Measurements from ENCODE around the gene TSPAN1.
A peak's percentile ranks its signal among the peaks of the same experiment; 100 is the strongest.

TSPAN1 gene

GRCh38 chr1:46197964-46198811 is 23.3 kb downstream of the TSPAN1 start, which contains the start of gene POMGNT1:
Gene POMGNT1, minus strand, starts transcription at chr1:46198434. Its CDS starts 613 bp downstream, at chr1:46197821.
- DNase-seq (ENCODE audit: extremely low read depth, low read depth): no peak
- TF ChIP-seq CTCF (IDR thresholded peaks at IDR 0.05; ENCODE audit: low read depth, low read length, missing control alignments): no peak
- peak within 1 kb of the TSS; percentile 65 for H3K4me3 ChIP-seq (replicated peaks; ENCODE audit: low read depth, low read length)

- no peak for DNase-seq (ENCODE audit: extremely low read depth, low read depth)
- no peak overlapping the region for H3K4me3 ChIP-seq (replicated peaks; ENCODE audit: low read depth, low read length)
- TF ChIP-seq CTCF (IDR thresholded peaks at IDR 0.05; ENCODE audit: low read depth, low read length, missing control alignments): no peak
Observed at GRCh38 chr1:46199233-46199749, 24.4 kb downstream of the TSPAN1 start.

DNA sequence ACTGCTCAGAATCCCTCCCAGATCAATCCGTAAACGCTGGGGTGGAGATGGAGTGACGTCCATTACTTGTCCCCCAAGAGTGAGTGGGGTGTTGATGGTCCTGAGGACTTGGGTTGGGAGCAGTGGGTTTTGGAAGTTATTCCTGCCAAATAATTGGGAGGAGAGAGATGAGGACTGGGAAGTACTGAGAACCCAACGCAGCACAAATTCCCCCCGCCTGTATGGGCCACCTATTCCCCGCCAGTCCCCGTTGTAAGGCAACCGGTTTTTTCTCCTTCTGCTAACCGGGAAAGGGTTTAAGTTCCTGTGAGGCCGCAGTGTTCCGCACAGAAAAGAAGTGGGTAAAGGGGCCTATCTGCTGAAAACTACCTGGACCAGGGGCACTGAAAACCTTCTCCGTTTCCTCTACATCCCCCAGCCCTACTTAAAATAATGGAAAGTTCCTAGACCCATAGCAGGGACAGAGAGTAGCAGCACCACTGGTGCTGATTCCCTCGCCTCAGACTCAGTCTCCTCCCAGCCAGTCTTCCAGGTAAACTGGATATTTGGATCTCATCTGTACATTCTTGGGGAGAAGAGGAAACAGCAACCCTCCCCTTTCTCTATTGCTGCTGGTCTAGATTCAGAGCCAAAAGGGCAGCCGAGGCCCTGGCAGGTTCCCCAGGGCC is 29.0 kb downstream of the TSPAN1 start:
- no peak for DNase-seq (ENCODE audit: extremely low read depth, low read depth)
- TF ChIP-seq CTCF (IDR thresholded peaks at IDR 0.05; ENCODE audit: low read depth, low read length, missing control alignments): no peak
- H3K4me3 ChIP-seq (replicated peaks; ENCODE audit: low read depth, low read length): peak overlapping the region; percentile 84

DNA sequence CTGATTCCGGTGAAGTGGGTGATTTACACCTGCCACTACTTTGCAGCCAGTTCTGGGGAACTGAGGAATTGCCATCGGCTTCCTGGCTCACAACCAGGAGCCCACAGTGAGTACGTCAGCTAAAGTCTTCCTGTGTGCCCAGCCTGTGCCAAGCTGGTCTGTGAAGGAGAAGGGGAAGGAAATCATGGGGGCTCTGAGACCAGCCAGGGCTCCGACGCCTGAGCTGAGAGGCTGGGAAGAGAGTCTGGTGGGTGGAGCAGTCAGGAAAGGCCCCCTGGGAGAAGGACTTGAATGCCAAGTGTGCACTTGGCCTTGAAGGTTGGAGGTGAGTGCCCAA is 29.5 kb downstream of the TSPAN1 start:
- no peak for TF ChIP-seq CTCF (IDR thresholded peaks at IDR 0.05; ENCODE audit: low read depth, low read length, missing control alignments)
- DNase-seq (ENCODE audit: extremely low read depth, low read depth): no peak
- peak overlapping the region; percentile 84 for H3K4me3 ChIP-seq (replicated peaks; ENCODE audit: low read depth, low read length)

- TF ChIP-seq CTCF (IDR thresholded peaks at IDR 0.05; ENCODE audit: low read depth, low read length, missing control alignments): no peak
- no peak overlapping the region for H3K4me3 ChIP-seq (replicated peaks; ENCODE audit: low read depth, low read length)
- DNase-seq (ENCODE audit: extremely low read depth, low read depth): no peak
Observed at GRCh38 chr1:46205141-46205540, 30.3 kb downstream of the TSPAN1 start.

- no peak overlapping the region for H3K4me3 ChIP-seq (replicated peaks; ENCODE audit: low read depth, low read length)
- DNase-seq (ENCODE audit: extremely low read depth, low read depth): no peak
- no peak for TF ChIP-seq CTCF (IDR thresholded peaks at IDR 0.05; ENCODE audit: low read depth, low read length, missing control alignments)
Observed at GRCh38 chr1:46205791-46206190, 30.9 kb downstream of the TSPAN1 start.
